Stimulated activated CD8-positive, alpha-beta memory T cell treated with anti-CD3 and anti-CD28 coated beads, Interleukin-2, amount 100 ng/mL, for 1 hour (primary cell): ENCODE data around the gene FHL2.
"Not testable (repeated sequence)": the region's sequence is repeated elsewhere in the genome, so short reads cannot be mapped to it uniquely, and the experiment has no call there.

Experiments used
- DNase-seq, 2 donors: peaks; one replicate each; pipeline ENCODE4 v3.0.0-alpha.2; 2020; ENCODE audit warnings: low read depth in 2 of 2

Gene FHL2

GRCh38 chr2:105398336-105399206 lies at the start of gene FHL2:
FHL2 (minus strand) TSS chr2:105399051; CDS start chr2:105386516, 12,535 bp downstream.
- DNase-seq = peak; percentile 20 to 44

GRCh38 chr2:105447476-105447875 lies 48.6 kb upstream of the FHL2 start:
- no peak for DNase-seq

- no peak for DNase-seq
Observed at GRCh38 chr2:105446501-105446900, 47.6 kb upstream of the FHL2 start.

- DNase-seq = no peak
Observed at GRCh38 chr2:105445976-105446375, 47.1 kb upstream of the FHL2 start.

GRCh38 chr2:105445498-105445897 lies 46.6 kb upstream of the FHL2 start:
- DNase-seq = no peak

GRCh38 chr2:105443617-105444598 lies 45.1 kb upstream of the FHL2 start:
- no peak for DNase-seq

GRCh38 chr2:105442721-105443120 lies 43.9 kb upstream of the FHL2 start:
- no peak for DNase-seq

GRCh38 chr2:105442056-105442455 lies 43.2 kb upstream of the FHL2 start:
- no peak for DNase-seq

GRCh38 chr2:105439141-105439540 lies 40.3 kb upstream of the FHL2 start:
- DNase-seq = no peak

GRCh38 chr2:105438104-105438929 lies 39.5 kb upstream of the FHL2 start:
- no peak for DNase-seq

GRCh38 chr2:105437708-105438103 lies 38.9 kb upstream of the FHL2 start:
- DNase-seq = no peak

- DNase-seq = no peak
Observed at GRCh38 chr2:105432749-105433148, 33.9 kb upstream of the FHL2 start.

- DNase-seq = no peak
Observed at GRCh38 chr2:105432044-105432399, 33.2 kb upstream of the FHL2 start.

- no peak for DNase-seq
Observed at GRCh38 chr2:105431367-105432043, 32.7 kb upstream of the FHL2 start.

- no peak for DNase-seq
Observed at GRCh38 chr2:105428387-105429018, 29.7 kb upstream of the FHL2 start.

- DNase-seq = no peak
Observed at GRCh38 chr2:105427485-105427884, 28.6 kb upstream of the FHL2 start.

- DNase-seq = no peak
Observed at GRCh38 chr2:105426626-105427292, 27.9 kb upstream of the FHL2 start.

- DNase-seq = no peak
Observed at GRCh38 chr2:105425936-105426625, 27.2 kb upstream of the FHL2 start.

GRCh38 chr2:105424836-105425235 lies 26.0 kb upstream of the FHL2 start:
- DNase-seq = not testable (repeated sequence)
